Breast epithelium (tissue), 4 donors: ENCODE measurements around the gene LIMD2. TPM values are rescaled to one million over a fixed set of nuclear protein-coding genes. Genes with fewer than 3 reads are reported as not detected.
A peak's percentile ranks its signal among the peaks of the same experiment; 100 is the strongest.

Experiments
- DNase-seq, 2 donors: peaks; one replicate each; pipeline ENCODE4 v3.0.0-alpha.2; 2019; ENCODE audit warnings: low spot score in 2 of 2
- H3K27ac ChIP-seq, 2 donors: fragments of 200-600 bp; sonication (generic) in 1 of 2; one replicate each; pipeline ENCODE4 v1.5.1; 2016 to 2019; ENCODE audit warnings: mild to moderate bottlenecking in 1 of 2
- H3K27me3 ChIP-seq, 2 donors: fragments of 200-600 bp; sonication (generic) in 1 of 2; one replicate each; pipeline versions ENCODE4 v1.5.1 to v1.6.0; 2017 to 2019; ENCODE audit warnings: control low read depth in 1 of 2, mild to moderate bottlenecking in 1 of 2
- H3K36me3 ChIP-seq: fragments of 200-600 bp; one replicate; pipeline ENCODE4 v1.5.1; 2019
- H3K4me1 ChIP-seq, 2 donors: fragments of 200-600 bp; sonication (generic); one replicate each; pipeline ENCODE4 v1.5.1; 2016 to 2019; ENCODE audit warnings: control low read depth in 1 of 2
- H3K4me3 ChIP-seq, 3 donors: fragments of 200-600 bp; sonication (generic); 1 replicate in 2 of 3; 2 replicates in 1 of 3; pipeline ENCODE4 v1.5.1; 2016 to 2019; ENCODE audit warnings: mild to moderate bottlenecking in 3 of 3, moderate library complexity in 2 of 3
- H3K9me3 ChIP-seq, 2 donors: fragments of 200-600 bp; sonication (generic) in 1 of 2; one replicate each; pipeline ENCODE4 v1.5.1; 2016 to 2019; ENCODE audit warnings: control low read depth in 1 of 2
- POLR2A ChIP-seq: fragments of 450-650 bp; IDR thresholded peaks from one replicate; pipeline ENCODE4 v1.6.1; 2016; ENCODE audit warnings: antibody characterized with exemption, mild to moderate bottlenecking, moderate library complexity
- POLR2AphosphoS5 ChIP-seq, 3 donors: sonication (generic); formaldehyde crosslinking; IDR thresholded peaks; one replicate each; pipeline ENCODE4 v1.6.1; 2017; ENCODE audit warnings: antibody characterized with exemption in 3 of 3
- intact Hi-C: fragments of 100-400 bp; cut with DNase I; formaldehyde crosslinking; loops from one replicate; pipeline ENCODE4 v1.15.1; 2023; ENCODE audit warnings: low total_unique reads
- total RNA-seq, 3 donors: library from RNA; depleted of rRNA; stranded (reverse); fragments of >200 nt; gene quantifications; one replicate each; pipeline ENCODE4 v1.1.0, GENCODE V29; 2016
- TF ChIP-seq, protein P1 (sequence below), 3 donors: fragments of 450-650 bp; IDR thresholded peaks; one replicate each; pipeline ENCODE4 v1.5.1; 2016 to 2017; ENCODE audit warnings: antibody characterized with exemption in 3 of 3, mild to moderate bottlenecking in 3 of 3, moderate library complexity in 3 of 3

The LIMD2 gene
- total RNA-seq, 3 donors from 2014 or later: 6.1 to 10.5 (median 7.2) TPM

DNA sequence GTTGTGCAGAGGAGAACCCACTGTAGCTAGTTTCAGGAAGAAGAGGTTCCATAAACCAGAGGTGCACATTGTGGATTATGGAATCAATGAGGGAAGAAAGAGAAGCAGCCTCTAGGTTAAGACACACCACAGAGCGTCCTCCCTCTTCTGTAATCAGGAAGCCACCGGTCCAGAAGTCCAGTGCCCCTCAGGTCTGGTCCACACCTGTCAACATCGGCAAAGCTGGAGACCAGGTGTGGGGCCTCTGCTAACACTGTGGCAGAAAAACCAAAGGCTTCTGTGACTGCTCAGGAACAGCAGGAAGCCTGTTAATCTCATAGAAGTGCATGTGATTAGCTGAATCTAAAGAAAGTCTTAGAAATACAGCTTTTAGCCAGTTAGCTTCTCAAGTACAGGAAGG, 23.3 kb downstream of the LIMD2 start:
- Histone ChIP-seq H3K9me3 (no peaks in the 10 kb centered on the region), H3K4me1 (peaks cover 0 to 17% of the 10 kb centered on the region in 2 donors), H3K27me3 (no peaks in the 10 kb centered on the region), H3K4me3 (no peak overlapping the region), H3K27ac (peak overlapping the region in 1 of 2 donors; percentile 70), H3K36me3 (no peaks in the 10 kb centered on the region)
- DNase-seq: no peak
- intact Hi-C loops: no loop called here
- TF ChIP-seq POLR2A (no peak), POLR2AphosphoS5 (IDR thresholded peaks at IDR 0.05) (no peak)

DNA sequence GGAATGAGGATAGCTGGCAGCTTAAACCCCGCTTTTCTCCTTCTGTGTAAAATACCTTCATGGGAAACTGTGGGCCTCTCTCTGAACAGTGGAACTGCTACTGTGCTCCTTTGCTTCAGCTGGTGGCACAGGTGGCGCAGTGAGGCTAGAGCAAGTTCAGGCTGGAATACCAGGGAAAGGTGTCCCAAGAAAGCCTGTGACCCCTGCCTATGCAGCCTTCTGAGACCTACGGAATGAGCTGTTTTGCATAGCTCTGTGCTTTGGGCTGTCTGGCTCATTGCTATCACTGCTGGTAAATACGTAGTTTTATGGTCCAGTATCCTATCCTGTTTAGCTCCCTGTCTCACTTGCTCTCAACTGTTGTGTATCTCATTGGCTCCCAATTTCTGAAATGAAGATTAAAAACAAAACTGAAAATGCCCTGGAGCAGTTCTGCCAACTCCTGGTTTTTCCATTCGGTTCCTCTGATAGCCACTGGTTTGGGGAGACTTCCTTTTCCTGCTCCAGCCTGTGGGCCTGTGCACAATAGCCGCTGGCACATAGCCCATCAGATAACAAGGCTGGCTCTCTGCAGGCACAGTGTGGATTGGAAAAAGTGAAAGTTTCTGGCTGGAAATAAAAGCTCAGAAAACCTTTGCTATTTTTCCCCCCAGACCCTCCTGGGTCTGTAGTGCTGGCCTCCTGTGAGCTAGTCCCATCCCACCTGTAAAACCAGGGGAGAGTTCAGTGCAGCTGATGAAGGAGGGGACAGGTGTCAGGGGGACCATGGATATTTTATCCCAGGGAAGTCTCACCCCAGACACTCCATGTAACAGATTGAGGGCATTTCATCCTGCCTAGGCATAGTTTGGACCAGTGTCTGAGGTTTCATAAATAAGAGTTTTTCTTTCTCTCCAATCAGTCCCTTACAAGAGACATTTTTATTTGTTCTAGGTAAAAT, 24.0 kb downstream of the LIMD2 start:
- intact Hi-C loops: no loop called here
- no peaks in the 10 kb centered on the region for H3K36me3 ChIP-seq
- peaks cover 0 to 17% of the 10 kb centered on the region in 2 donors for H3K4me1 ChIP-seq

DNA sequence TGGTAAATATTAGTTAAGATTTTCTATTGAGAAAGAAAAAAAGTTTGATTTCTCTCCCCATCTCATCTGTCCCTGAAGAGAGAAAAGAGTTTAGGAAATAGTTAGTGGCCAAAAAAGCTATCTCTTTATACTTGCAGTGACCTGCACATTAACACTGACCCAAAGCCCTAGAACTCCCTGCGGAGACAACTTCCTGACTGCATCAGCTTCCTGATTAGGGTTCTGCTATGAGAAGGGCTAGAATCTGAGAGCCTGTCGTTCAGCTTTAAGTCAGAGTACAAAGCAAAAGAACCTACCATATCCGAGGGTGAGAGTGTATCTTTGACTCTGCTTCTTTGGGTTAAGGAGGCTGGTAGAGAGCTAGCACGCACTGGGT, 24.7 kb downstream of the LIMD2 start:
- no peaks in the 10 kb centered on the region for H3K9me3 ChIP-seq
- H3K4me1 ChIP-seq: peaks cover 0 to 17% of the 10 kb centered on the region in 2 donors
- peak overlapping the region; percentile 70 to 81 for H3K27ac ChIP-seq
- no peak for TF ChIP-seq POLR2A
- TF ChIP-seq, protein P1, sequence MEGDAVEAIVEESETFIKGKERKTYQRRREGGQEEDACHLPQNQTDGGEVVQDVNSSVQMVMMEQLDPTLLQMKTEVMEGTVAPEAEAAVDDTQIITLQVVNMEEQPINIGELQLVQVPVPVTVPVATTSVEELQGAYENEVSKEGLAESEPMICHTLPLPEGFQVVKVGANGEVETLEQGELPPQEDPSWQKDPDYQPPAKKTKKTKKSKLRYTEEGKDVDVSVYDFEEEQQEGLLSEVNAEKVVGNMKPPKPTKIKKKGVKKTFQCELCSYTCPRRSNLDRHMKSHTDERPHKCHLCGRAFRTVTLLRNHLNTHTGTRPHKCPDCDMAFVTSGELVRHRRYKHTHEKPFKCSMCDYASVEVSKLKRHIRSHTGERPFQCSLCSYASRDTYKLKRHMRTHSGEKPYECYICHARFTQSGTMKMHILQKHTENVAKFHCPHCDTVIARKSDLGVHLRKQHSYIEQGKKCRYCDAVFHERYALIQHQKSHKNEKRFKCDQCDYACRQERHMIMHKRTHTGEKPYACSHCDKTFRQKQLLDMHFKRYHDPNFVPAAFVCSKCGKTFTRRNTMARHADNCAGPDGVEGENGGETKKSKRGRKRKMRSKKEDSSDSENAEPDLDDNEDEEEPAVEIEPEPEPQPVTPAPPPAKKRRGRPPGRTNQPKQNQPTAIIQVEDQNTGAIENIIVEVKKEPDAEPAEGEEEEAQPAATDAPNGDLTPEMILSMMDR (IDR thresholded peaks at IDR 0.05): no peak
- TF ChIP-seq POLR2AphosphoS5 (IDR thresholded peaks at IDR 0.05): no peak
- H3K36me3 ChIP-seq: no peaks in the 10 kb centered on the region
- no peak for DNase-seq
- peak overlapping the region in 2 of 3 donors; percentile 3 to 17 for H3K4me3 ChIP-seq
- intact Hi-C loops: no loop called here
- H3K27me3 ChIP-seq: no peaks in the 10 kb centered on the region

More for the DNA sequence above, 24.0 kb downstream of the LIMD2 start:
- no peak for TF ChIP-seq POLR2A
- TF ChIP-seq, protein P1 (IDR thresholded peaks at IDR 0.05): no peak
- peak in 2 of 3 donors; percentile 65 to 76 for TF ChIP-seq POLR2AphosphoS5 (IDR thresholded peaks at IDR 0.05)
- H3K4me3 ChIP-seq: peak overlapping the region in 2 of 3 donors; percentile 3 to 17
- peak; percentile 69 to 80 for DNase-seq
- no peaks in the 10 kb centered on the region for H3K9me3 ChIP-seq
- no peaks in the 10 kb centered on the region for H3K27me3 ChIP-seq
- peak overlapping the region; percentile 70 to 81 for H3K27ac ChIP-seq

DNA sequence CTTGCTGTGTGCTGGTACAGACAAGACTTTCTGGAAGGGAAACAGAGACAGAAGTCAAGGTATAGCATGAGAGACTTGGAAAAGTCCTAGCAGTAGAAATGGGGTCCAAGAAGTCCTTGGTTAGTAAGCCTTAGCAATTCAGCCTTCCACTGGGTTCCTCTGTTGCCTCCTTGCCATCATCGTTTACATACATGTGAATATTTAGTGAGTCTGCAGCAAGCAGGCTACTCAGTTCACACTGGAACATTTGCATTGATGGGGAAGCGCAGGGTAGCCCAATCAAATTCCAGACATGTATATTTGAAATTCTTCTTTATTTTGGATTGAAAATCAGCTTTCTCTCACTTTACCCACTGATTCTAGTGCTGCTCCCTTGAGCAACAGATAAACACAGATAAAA, 27.1 kb downstream of the LIMD2 start:
- intact Hi-C loops: no loop called here
- Histone ChIP-seq H3K4me3 (no peak overlapping the region), H3K9me3 (no peaks in the 10 kb centered on the region), H3K4me1 (peaks cover 0 to 17% of the 10 kb centered on the region in 2 donors), H3K27ac (no peak overlapping the region), H3K36me3 (no peaks in the 10 kb centered on the region), H3K27me3 (no peaks in the 10 kb centered on the region)
- DNase-seq: no peak
- no peak for TF ChIP-seq POLR2AphosphoS5 (IDR thresholded peaks at IDR 0.05)
- TF ChIP-seq, protein P1 (IDR thresholded peaks at IDR 0.05): no peak
- TF ChIP-seq POLR2A: no peak

DNA sequence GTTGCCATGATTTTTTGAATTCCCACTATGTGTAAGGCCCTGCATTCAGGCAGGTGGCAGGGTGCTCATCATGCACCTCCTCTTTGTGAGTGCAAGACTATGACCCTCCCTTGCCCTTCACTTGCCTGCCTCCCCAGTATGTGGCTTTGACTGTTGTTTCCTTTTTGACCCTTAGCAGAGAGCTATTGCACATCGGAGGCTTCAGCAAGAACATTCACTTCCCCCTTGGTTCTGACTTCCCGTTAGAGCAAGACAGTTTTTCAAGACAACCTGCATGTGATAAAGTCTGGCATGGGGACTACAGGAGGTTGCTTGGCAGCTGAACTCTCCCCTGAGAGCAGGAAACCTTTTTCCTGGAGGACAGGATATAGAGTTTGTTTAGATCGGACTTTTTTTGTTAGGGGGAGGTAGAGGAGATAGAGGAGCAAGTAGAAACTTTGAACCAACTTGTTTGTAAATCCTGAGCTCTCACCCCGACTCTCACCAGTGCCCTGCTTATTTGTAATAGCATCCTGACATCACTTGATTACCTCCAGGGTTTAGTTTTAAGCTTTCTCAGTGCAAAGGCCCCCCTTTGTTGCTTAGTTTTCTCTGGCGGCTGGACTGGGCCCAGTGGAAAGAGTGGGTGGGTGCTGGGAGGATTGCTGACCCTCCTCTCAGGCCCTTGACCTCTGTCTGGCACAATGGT, 34.3 kb downstream of the LIMD2 start:
- no peak for DNase-seq
- Histone ChIP-seq H3K4me1 (no peaks in the 10 kb centered on the region), H3K4me3 (no peak overlapping the region), H3K27me3 (no peaks in the 10 kb centered on the region), H3K27ac (peak overlapping the region in 1 of 2 donors; percentile 19), H3K36me3 (no peaks in the 10 kb centered on the region), H3K9me3 (no peaks in the 10 kb centered on the region)
- intact Hi-C loops: no loop called here
- TF ChIP-seq POLR2AphosphoS5 (IDR thresholded peaks at IDR 0.05): no peak
- TF ChIP-seq, protein P1 (IDR thresholded peaks at IDR 0.05): no peak
